HUES48 (cell line): ENCODE data around the gene DNAJB8.
A peak's percentile ranks its signal among the peaks of the same experiment; 100 is the strongest.

Source experiments
- H3K27ac ChIP-seq: one replicate; pipeline ENCODE4 v1.7.0; 2013; ENCODE audit warnings: low read depth, low read length, inconsistent platforms
- H3K27me3 ChIP-seq: 2 replicates; pipeline ENCODE4 v1.6.1; 2013; ENCODE audit warnings: mild to moderate bottlenecking, low read length; ENCODE audit not compliant: control insufficient read depth, insufficient read depth
- H3K36me3 ChIP-seq: 2 replicates; pipeline ENCODE4 v1.6.1; 2013; ENCODE audit warnings: low read length; ENCODE audit not compliant: control insufficient read depth, insufficient read depth
- H3K4me1 ChIP-seq: 2 replicates; pipeline ENCODE4 v1.6.1; 2013; ENCODE audit warnings: mild to moderate bottlenecking, low read length; ENCODE audit not compliant: control insufficient read depth, insufficient read depth
- H3K4me3 ChIP-seq: 2 replicates; pipeline ENCODE4 v1.5.1; 2013; ENCODE audit warnings: mild to moderate bottlenecking, low read depth, low read length
- H3K9ac ChIP-seq: 2 replicates; pipeline ENCODE4 v1.6.1; 2013; ENCODE audit warnings: mild to moderate bottlenecking, low read depth, low read length, moderate library complexity
- H3K9me3 ChIP-seq: 2 replicates; pipeline ENCODE4 v1.6.1; 2013; ENCODE audit warnings: low read length; ENCODE audit not compliant: control insufficient read depth, insufficient read depth

Gene DNAJB8

DNA sequence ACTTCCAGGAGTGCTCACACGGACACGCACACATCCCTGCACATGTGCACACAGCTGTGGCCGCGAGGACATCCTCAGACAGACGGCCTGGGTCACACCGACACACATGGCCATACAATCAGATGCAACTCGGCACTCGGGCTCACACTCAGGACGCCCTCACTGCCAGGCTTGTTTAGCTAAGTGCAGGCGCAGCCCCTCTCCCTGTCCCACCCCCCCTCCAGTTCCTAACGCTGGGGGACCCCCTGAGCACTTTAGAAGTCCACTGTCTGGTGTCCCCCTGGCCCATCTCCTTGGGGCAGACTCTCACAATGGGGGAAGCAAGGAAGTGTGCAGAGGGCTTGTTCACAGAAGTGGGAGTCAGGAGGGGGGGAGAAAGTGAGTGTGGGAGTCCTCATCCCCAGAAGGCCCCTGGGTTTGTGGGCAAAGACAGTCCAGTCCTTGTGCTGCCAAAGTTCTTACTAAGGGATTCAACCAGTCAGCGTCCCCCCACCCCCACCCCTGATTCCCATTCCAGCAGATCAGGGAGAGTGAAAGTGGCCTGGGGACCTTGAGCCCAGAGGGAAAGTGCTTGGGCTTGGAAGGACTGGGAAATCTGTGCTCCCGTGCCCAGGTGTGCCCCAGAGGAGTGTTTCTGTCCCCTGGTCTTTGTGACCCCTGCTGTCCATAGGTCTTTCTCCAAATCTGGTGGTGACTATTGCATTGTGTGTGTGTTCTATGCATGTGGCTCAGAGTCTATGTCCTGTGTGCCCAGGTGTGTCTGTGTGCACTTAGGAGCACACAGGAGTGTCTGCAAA, 27.1 kb upstream of the DNAJB8 start:
- no peak overlapping the region for H3K9ac ChIP-seq

GRCh38 chr3:128492671-128493569, 26.2 kb upstream of the DNAJB8 start, which contains the start of gene GATA2:
Gene GATA2 (minus strand): TSS chr3:128493201. CDS start chr3:128487031, 6,170 bp downstream.
- Histone ChIP-seq H3K9me3 (no peaks in the 10 kb centered on the region), H3K9ac (no peak within 1 kb of the TSS), H3K27ac (no peak within 1 kb of the TSS), H3K4me1 (peaks cover 31% of the 10 kb centered on the region), H3K27me3 (peaks cover 98% of the 10 kb centered on the region), H3K36me3 (no peaks in the 10 kb centered on the region), H3K4me3 (peak within 1 kb of the TSS; percentile 15; the same call in 1 of the 2 replicates)

More for the DNA sequence above, 27.1 kb upstream of the DNAJB8 start:
- Histone ChIP-seq H3K27ac (no peak overlapping the region), H3K4me1 (peaks cover 31% of the 10 kb centered on the region), H3K36me3 (no peaks in the 10 kb centered on the region), H3K9me3 (no peaks in the 10 kb centered on the region), H3K27me3 (peaks cover 98% of the 10 kb centered on the region), H3K4me3 (no peak overlapping the region)

DNA sequence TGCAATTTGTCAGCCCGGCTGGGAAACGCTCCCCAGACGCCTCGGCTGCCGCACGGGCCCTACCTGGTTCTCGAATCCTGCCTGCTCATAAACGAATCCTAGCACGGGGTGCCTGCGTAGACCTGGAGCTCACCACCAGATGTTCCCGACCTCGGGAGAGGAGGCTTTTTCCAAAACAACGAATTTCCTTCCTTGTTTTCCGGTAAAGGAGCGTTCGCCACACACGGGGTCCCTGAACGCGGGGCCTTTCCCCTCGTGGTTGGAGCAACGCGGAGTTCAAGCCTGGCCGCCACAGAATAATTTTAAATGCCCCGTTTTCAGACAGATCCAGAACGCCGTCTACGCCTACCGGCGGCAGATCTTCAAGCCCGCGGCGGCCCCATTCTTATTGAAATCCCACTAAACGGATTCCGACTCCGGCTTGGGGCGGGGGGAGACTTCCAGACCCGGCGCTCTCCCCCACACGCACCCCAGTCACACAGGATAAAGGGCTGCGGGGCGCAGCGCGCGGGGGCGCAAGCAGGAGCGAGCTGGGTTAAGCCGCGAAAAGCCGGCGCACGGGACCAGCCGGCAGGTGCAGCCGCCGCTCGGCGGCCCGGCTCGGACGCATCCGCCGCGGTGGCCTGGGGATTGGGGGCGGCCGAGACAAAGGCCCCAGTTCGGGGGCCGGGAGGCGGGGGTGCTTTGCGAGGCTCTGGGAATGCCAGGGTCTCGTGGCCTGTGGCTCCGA, 25.4 kb upstream of the DNAJB8 start:
- H3K27me3 ChIP-seq = peaks cover 100% of the 10 kb centered on the region
- no peak overlapping the region for H3K9ac ChIP-seq
- H3K27ac ChIP-seq = no peak overlapping the region
- peak overlapping the region; percentile 15; the same call in 1 of the 2 replicates for H3K4me3 ChIP-seq
- no peaks in the 10 kb centered on the region for H3K9me3 ChIP-seq
- H3K4me1 ChIP-seq = peaks cover 30% of the 10 kb centered on the region
- no peaks in the 10 kb centered on the region for H3K36me3 ChIP-seq

- H3K27me3 ChIP-seq = peaks cover 100% of the 10 kb centered on the region
- no peaks in the 10 kb centered on the region for H3K9me3 ChIP-seq
- H3K4me3 ChIP-seq = no peak overlapping the region
- peaks cover 30% of the 10 kb centered on the region for H3K4me1 ChIP-seq
- no peak overlapping the region for H3K9ac ChIP-seq
- no peaks in the 10 kb centered on the region for H3K36me3 ChIP-seq
- H3K27ac ChIP-seq = no peak overlapping the region
Measured at GRCh38 chr3:128491691-128491940, 24.9 kb upstream of the DNAJB8 start.

GRCh38 chr3:128490915-128491690, 24.4 kb upstream of the DNAJB8 start:
- Histone ChIP-seq H3K4me3 (no peak overlapping the region), H3K4me1 (peaks cover 30% of the 10 kb centered on the region), H3K9me3 (no peaks in the 10 kb centered on the region), H3K36me3 (no peaks in the 10 kb centered on the region), H3K9ac (no peak overlapping the region), H3K27me3 (peaks cover 100% of the 10 kb centered on the region), H3K27ac (no peak overlapping the region)

DNA sequence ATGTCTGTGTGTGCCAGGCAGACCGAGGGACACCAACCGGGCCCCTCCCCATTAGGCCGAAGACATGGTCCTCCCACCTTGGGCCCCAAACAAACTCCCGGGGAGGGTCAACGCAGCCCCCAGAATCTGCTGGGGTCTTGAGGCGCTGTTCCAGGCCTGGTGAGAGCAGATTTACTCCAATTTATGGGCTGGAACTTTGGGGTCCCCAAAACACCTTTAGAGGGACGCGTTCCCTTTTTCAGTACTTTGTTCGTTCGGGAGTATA, 23.9 kb upstream of the DNAJB8 start:
- Histone ChIP-seq H3K9ac (no peak overlapping the region), H3K4me3 (no peak overlapping the region), H3K27me3 (peaks cover 100% of the 10 kb centered on the region), H3K36me3 (no peaks in the 10 kb centered on the region), H3K9me3 (no peaks in the 10 kb centered on the region), H3K27ac (no peak overlapping the region), H3K4me1 (peaks cover 30% of the 10 kb centered on the region)

DNA sequence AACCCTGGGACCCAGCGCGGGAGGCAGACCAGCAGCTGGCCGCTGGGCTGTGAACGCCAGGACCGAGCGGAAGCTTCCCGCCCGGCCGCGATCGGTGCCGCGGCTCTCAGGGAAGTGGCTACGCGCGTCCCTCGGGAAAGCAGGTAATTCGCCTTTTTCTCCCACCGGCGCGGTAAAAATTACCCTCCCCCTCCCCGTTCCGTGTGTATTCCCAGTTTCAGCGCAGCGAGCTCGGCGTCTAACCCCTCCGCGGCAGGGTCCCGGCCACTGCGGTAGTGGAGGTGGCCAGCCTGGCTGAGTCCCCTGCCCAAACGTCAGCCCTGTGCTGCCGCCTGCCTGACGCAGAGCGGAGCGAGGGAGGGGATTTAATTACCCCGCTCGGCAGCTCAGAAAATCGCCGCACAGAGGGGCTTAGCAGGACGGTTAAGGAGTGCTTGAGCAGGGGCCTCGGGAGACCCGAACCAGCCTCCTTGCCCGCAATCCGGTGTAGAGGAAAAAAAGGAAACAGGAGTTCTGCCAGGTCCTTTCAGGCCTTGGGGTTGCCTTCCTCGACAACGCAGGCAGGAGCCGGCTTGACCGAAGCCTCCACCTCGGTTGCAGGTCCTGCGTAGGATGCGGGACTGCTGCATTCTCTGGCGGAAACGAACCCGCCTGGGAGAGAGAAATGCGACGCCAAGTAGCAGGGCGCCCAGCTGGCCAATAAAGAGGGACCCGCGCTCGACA, 23.4 kb upstream of the DNAJB8 start:
- Histone ChIP-seq H3K27me3 (peaks cover 100% of the 10 kb centered on the region), H3K4me1 (peaks cover 31% of the 10 kb centered on the region), H3K27ac (no peak overlapping the region), H3K9ac (no peak overlapping the region), H3K36me3 (no peaks in the 10 kb centered on the region), H3K9me3 (no peaks in the 10 kb centered on the region), H3K4me3 (peak overlapping the region; percentile 58)

GRCh38 chr3:128489674-128489926, 22.9 kb upstream of the DNAJB8 start:
- no peaks in the 10 kb centered on the region for H3K36me3 ChIP-seq
- H3K9ac ChIP-seq = no peak overlapping the region
- H3K4me1 ChIP-seq = peaks cover 36% of the 10 kb centered on the region
- no peaks in the 10 kb centered on the region for H3K9me3 ChIP-seq
- no peak overlapping the region for H3K27ac ChIP-seq
- H3K4me3 ChIP-seq = peak overlapping the region; percentile 58
- peaks cover 100% of the 10 kb centered on the region for H3K27me3 ChIP-seq

DNA sequence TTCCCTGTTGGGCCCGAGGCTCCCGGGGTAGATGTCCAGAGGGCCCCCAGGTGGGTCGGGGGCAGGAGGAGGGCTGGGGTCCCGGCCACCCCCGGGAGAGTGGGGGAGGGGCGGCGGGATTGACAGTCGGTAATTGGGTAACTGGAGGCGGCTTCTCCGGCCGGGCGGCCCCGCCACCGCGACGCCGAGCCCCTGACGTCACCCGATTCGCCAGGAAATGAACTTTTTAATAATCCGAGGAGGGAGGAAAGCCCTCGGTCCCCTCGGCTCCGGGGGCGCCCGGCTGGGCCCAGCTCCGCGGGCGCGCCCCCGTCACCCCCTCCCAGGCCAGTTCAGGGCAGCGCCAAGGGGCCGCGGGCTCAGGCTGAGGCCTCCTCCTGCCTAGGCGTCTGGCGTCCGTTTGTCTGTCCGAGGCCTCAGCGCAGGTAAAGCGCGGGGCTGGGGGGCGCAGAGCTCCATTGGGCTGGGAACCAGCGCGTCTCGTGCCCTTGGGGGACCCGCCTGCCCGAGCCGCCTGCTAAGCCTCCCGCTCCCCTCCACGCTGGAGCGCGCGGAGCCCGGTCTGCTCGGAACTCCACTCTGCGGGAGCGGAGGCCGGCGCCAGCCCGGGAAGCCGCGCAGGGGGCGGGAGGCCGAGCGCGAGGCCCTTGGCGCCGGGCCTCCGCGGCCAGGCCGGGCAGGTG, 22.4 kb upstream of the DNAJB8 start:
- H3K36me3 ChIP-seq = no peaks in the 10 kb centered on the region
- peaks cover 100% of the 10 kb centered on the region for H3K27me3 ChIP-seq
- no peak overlapping the region for H3K27ac ChIP-seq
- no peaks in the 10 kb centered on the region for H3K9me3 ChIP-seq
- H3K4me3 ChIP-seq = peak overlapping the region; percentile 58
- H3K4me1 ChIP-seq = peaks cover 41% of the 10 kb centered on the region
- H3K9ac ChIP-seq = no peak overlapping the region

DNA sequence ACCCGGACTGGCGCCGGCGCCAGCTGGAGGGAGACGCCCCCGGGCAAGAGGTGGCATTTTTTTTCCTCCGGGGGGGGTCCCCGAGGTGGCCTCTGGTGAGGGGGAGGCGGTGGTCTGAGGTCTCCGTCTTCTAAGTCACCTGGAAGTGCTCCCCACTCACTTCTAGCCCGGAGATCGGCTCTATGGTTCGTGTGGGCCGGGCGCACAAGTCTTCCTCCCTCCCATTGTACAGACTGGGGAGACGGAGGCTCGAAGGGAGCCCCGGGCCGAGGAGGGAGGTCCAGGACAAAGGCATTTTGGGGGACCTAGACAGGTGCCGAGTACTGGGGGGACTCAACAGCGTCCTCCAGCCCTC, 21.9 kb upstream of the DNAJB8 start:
- Histone ChIP-seq H3K9ac (no peak overlapping the region), H3K4me1 (peaks cover 46% of the 10 kb centered on the region), H3K9me3 (no peaks in the 10 kb centered on the region), H3K27ac (no peak overlapping the region), H3K36me3 (no peaks in the 10 kb centered on the region), H3K4me3 (peak overlapping the region; percentile 58), H3K27me3 (peaks cover 100% of the 10 kb centered on the region)
